Measurements from ENCODE around the gene ANKDD1B.
"Not testable (repeated sequence)": the region's sequence is repeated elsewhere in the genome, so short reads cannot be mapped to it uniquely, and the experiment has no call there.

ANKDD1B gene

GRCh38 chr5:75611311-75612225, at the start of gene ANKDD1B:
TSS of gene ANKDD1B (plus strand) at chr5:75611453. CDS start at chr5:75611635, 182 bp downstream.
- DNase-seq (ENCODE audit: low read depth), result no peak

- not testable (repeated sequence) for DNase-seq (ENCODE audit: low read depth)
Observed at GRCh38 chr5:75565991-75566709, 45.1 kb upstream of the ANKDD1B start.

GRCh38 chr5:75566710-75567309, 44.4 kb upstream of the ANKDD1B start:
- peak; percentile 10 for DNase-seq (ENCODE audit: low read depth)

GRCh38 chr5:75567710-75568109, 43.5 kb upstream of the ANKDD1B start:
- no peak for DNase-seq (ENCODE audit: low read depth)

GRCh38 chr5:75568202-75568601, 43.1 kb upstream of the ANKDD1B start:
- DNase-seq (ENCODE audit: low read depth), result no peak

- no peak for DNase-seq (ENCODE audit: low read depth)
Observed at GRCh38 chr5:75571547-75571946, 39.7 kb upstream of the ANKDD1B start.

GRCh38 chr5:75574791-75575190, 36.5 kb upstream of the ANKDD1B start:
- no peak for DNase-seq (ENCODE audit: low read depth)

- not testable (repeated sequence) for DNase-seq (ENCODE audit: low read depth)
Observed at GRCh38 chr5:75578280-75578679, 33.0 kb upstream of the ANKDD1B start.

GRCh38 chr5:75584641-75585040, 26.6 kb upstream of the ANKDD1B start:
- DNase-seq (ENCODE audit: low read depth), result no peak

- DNase-seq (ENCODE audit: low read depth), result no peak
Observed at GRCh38 chr5:75588666-75589065, 22.6 kb upstream of the ANKDD1B start.

GRCh38 chr5:75600535-75600934, 10.7 kb upstream of the ANKDD1B start:
- no peak for DNase-seq (ENCODE audit: low read depth)

GRCh38 chr5:75601567-75601966, 9.7 kb upstream of the ANKDD1B start:
- DNase-seq (ENCODE audit: low read depth), result no peak

GRCh38 chr5:75601996-75602395, 9.3 kb upstream of the ANKDD1B start:
- DNase-seq (ENCODE audit: low read depth), result no peak

GRCh38 chr5:75603371-75603770, 7.9 kb upstream of the ANKDD1B start:
- no peak for DNase-seq (ENCODE audit: low read depth)

- no peak for DNase-seq (ENCODE audit: low read depth)
Observed at GRCh38 chr5:75603821-75604220, 7.4 kb upstream of the ANKDD1B start.

GRCh38 chr5:75607341-75607740, 3.9 kb upstream of the ANKDD1B start:
- DNase-seq (ENCODE audit: low read depth), result not testable (repeated sequence)

- DNase-seq (ENCODE audit: low read depth), result no peak
Observed at GRCh38 chr5:75608870-75609269, 2.4 kb upstream of the ANKDD1B start.

GRCh38 chr5:75610201-75610600, 1.1 kb upstream of the ANKDD1B start:
- DNase-seq (ENCODE audit: low read depth), result no peak

- DNase-seq (ENCODE audit: low read depth), result not testable (repeated sequence)
Observed at GRCh38 chr5:75610859-75611310, 368 bp upstream of the ANKDD1B start.

- DNase-seq (ENCODE audit: low read depth), result no peak
Observed at GRCh38 chr5:75612226-75612569, 945 bp downstream of the ANKDD1B start.

GRCh38 chr5:75612901-75613300, 1.6 kb downstream of the ANKDD1B start:
- no peak for DNase-seq (ENCODE audit: low read depth)

GRCh38 chr5:75614176-75614575, 2.9 kb downstream of the ANKDD1B start:
- DNase-seq (ENCODE audit: low read depth), result no peak
